ENCODE measurements around the gene ZNF618.

The ZNF618 gene, protein sequence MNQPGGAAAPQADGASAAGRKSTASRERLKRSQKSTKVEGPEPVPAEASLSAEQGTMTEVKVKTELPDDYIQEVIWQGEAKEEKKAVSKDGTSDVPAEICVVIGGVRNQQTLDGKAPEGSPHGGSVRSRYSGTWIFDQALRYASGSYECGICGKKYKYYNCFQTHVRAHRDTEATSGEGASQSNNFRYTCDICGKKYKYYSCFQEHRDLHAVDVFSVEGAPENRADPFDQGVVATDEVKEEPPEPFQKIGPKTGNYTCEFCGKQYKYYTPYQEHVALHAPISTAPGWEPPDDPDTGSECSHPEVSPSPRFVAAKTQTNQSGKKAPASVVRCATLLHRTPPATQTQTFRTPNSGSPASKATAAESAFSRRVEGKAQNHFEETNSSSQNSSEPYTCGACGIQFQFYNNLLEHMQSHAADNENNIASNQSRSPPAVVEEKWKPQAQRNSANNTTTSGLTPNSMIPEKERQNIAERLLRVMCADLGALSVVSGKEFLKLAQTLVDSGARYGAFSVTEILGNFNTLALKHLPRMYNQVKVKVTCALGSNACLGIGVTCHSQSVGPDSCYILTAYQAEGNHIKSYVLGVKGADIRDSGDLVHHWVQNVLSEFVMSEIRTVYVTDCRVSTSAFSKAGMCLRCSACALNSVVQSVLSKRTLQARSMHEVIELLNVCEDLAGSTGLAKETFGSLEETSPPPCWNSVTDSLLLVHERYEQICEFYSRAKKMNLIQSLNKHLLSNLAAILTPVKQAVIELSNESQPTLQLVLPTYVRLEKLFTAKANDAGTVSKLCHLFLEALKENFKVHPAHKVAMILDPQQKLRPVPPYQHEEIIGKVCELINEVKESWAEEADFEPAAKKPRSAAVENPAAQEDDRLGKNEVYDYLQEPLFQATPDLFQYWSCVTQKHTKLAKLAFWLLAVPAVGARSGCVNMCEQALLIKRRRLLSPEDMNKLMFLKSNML

DNA sequence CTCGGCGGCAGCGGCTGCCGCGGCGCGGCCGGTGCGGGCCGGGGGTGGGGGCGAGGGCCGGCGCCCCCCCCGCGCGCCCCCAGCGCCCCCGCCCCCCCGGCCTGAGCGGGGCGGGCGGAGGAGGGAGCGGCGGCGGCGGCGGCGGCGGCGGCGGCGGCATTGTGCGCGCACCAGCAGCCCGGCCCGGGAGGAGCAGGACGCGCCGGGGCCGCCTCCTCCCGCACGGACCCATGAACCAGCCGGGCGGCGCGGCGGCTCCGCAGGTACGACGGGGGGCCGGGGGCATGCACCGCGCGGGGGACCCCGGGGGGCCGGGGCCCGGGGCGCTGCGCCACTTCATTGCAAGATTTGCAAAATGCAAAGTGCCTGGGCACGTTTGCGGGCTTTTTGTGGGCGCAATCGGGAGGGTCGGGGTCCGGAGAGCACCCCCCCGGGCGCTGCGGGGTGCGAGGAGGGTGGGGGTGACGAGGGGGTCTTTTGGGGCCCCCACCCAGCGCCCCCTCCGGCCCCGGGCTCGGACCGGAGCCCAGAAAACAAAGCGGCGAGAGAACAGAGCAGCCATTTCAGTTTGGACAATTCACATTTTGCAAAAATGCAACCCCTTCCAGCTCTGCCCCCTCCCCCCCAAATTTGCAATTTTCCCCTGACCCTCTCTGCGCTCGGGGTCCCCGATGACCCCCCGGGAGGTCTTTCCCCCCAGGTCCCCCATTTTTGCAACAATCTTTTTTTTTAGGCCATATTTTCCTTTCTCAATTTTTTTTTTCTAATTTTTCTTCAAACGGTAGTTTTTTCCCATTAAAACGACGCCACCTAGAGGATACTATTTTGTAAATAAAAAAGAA is at the start of gene ZNF618:
Gene ZNF618, plus strand, starts transcription at position 159 of the 842 bp plus-strand sequence. Its CDS starts 72 bp downstream, at position 231.
- intact Hi-C loops (cut with DNase I; ENCODE audit: low total_unique reads): loop anchor here (5.0 to 10.0 kb wide), 2 partner anchors 118 to 139 kb away; no protein-coding TSS in a partner anchor
- peak within 1 kb of the TSS; percentile 84 to 88 for H3K27ac ChIP-seq
- no peaks in the 10 kb centered on the region for H3K27me3 ChIP-seq

DNA sequence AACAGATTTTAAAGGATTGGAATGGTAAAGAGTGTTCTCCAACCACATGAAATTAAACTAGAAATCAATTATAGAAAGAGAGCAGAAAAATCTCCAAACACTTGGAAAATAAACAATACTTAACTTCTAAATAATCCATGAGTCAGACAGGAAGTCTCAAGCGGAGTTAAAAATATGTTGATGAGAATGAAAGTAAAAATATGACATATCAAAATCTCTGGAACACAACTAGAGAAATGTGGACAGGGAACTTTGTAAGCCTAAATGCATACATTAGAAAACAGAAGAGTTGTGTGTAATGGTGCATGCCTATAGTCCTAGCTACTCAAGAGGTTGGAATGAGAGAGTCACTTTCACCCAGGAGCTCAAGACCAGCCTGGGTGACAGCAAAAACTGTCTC is 47.9 kb upstream of the ZNF618 start:
- no peak for DNase-seq
- TF ChIP-seq, protein P1, sequence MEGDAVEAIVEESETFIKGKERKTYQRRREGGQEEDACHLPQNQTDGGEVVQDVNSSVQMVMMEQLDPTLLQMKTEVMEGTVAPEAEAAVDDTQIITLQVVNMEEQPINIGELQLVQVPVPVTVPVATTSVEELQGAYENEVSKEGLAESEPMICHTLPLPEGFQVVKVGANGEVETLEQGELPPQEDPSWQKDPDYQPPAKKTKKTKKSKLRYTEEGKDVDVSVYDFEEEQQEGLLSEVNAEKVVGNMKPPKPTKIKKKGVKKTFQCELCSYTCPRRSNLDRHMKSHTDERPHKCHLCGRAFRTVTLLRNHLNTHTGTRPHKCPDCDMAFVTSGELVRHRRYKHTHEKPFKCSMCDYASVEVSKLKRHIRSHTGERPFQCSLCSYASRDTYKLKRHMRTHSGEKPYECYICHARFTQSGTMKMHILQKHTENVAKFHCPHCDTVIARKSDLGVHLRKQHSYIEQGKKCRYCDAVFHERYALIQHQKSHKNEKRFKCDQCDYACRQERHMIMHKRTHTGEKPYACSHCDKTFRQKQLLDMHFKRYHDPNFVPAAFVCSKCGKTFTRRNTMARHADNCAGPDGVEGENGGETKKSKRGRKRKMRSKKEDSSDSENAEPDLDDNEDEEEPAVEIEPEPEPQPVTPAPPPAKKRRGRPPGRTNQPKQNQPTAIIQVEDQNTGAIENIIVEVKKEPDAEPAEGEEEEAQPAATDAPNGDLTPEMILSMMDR (IDR thresholded peaks at IDR 0.05): no peak
- Histone ChIP-seq H3K36me3 (no peaks in the 10 kb centered on the region), H3K4me1 (peaks cover 0 to 11% (median 1%) of the 10 kb centered on the region in 4 donors), H3K27ac (peak overlapping the region; percentile 44 to 49), H3K4me3 (no peak overlapping the region), H3K9me3 (peaks cover 0 to 18% (median 8%) of the 10 kb centered on the region in 3 donors), H3K27me3 (no peaks in the 10 kb centered on the region)
- intact Hi-C loops (cut with DNase I; ENCODE audit: low total_unique reads): no loop called here

More for the DNA sequence above, at the start of gene ZNF618:
- Histone ChIP-seq H3K4me3 (peak within 1 kb of the TSS; percentile 87 to 96), H3K4me1 (peaks cover 0 to 41% (median 14%) of the 10 kb centered on the region in 4 donors), H3K36me3 (no peaks in the 10 kb centered on the region), H3K9me3 (no peaks in the 10 kb centered on the region)
- DNase-seq: peak in 1 of 2 donors; percentile 71
- TF ChIP-seq, protein P1 (IDR thresholded peaks at IDR 0.05): peak; percentile 33 to 53

- TF ChIP-seq, protein P1 (IDR thresholded peaks at IDR 0.05): no peak
- DNase-seq: no peak
- H3K27ac ChIP-seq: no peak overlapping the region
- no peak overlapping the region for H3K4me3 ChIP-seq
- intact Hi-C loops (cut with DNase I; ENCODE audit: low total_unique reads): no loop called here
- H3K36me3 ChIP-seq: no peaks in the 10 kb centered on the region
- H3K9me3 ChIP-seq: peaks cover 0 to 7% (median 3%) of the 10 kb centered on the region in 3 donors
- no peaks in the 10 kb centered on the region for H3K27me3 ChIP-seq
- H3K4me1 ChIP-seq: no peaks in the 10 kb centered on the region
Observed at GRCh38 chr9:113837334-113837733, 38.8 kb upstream of the ZNF618 start.

- Histone ChIP-seq H3K27ac (no peak overlapping the region), H3K4me3 (no peak overlapping the region), H3K36me3 (no peaks in the 10 kb centered on the region), H3K4me1 (peaks cover 0 to 5% (median 0%) of the 10 kb centered on the region in 4 donors), H3K27me3 (no peaks in the 10 kb centered on the region), H3K9me3 (peaks cover 0 to 5% (median 3%) of the 10 kb centered on the region in 3 donors)
- DNase-seq: no peak
- TF ChIP-seq, protein P1 (IDR thresholded peaks at IDR 0.05): no peak
- intact Hi-C loops (cut with DNase I; ENCODE audit: low total_unique reads): no loop called here
Observed at GRCh38 chr9:113842086-113842485, 34.0 kb upstream of the ZNF618 start.

DNA sequence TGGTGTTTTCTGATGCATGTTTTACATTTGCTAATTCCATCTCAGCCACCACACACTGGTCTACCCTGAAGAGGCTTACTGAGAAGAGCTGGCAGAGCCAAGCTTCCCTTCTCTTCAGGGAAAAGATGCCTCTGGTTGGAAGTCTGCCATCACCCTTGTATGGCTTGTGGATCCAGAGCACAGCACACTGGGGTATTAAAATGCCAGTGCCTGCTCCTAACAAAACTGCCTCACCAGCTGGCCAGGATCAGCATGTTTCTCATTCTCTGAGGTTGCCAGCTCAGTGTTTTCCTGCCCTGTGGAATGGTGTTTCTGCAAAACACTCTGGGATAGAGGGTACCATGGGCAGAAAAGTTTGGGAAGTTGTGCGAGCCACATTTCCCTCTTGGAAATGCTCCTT is 31.6 kb upstream of the ZNF618 start:
- Histone ChIP-seq H3K27me3 (no peaks in the 10 kb centered on the region), H3K4me3 (no peak overlapping the region), H3K36me3 (no peaks in the 10 kb centered on the region), H3K4me1 (peaks cover 0 to 5% (median 0%) of the 10 kb centered on the region in 4 donors), H3K9me3 (peaks cover 0 to 5% (median 3%) of the 10 kb centered on the region in 3 donors), H3K27ac (no peak overlapping the region)
- no peak for DNase-seq
- TF ChIP-seq, protein P1 (IDR thresholded peaks at IDR 0.05): no peak
- intact Hi-C loops (cut with DNase I; ENCODE audit: low total_unique reads): no loop called here

All from tibial artery (tissue), 4 donors.